H1 (cell line): ENCODE measurements around the gene ADRA2C. TPM values are rescaled to one million over a fixed set of nuclear protein-coding genes. Genes with fewer than 3 reads are reported as not detected.
A peak's percentile ranks its signal among the peaks of the same experiment; 100 is the strongest.

Experiments
- CTCF ChIA-PET: fragments of 300-600 bp; sonication (Branson Sonifier 250); formaldehyde crosslinking; loops from one replicate; lab custom pipeline; 2021; ENCODE audit not compliant: partially characterized antibody; lab: Charles Lee
- POLR2A ChIA-PET: fragments of 300-600 bp; sonication (Branson Sonifier 250); formaldehyde crosslinking; loops from one replicate; lab custom pipeline; 2021; ENCODE audit warnings: inconsistent platforms; ENCODE audit not compliant: partially characterized antibody; lab: Charles Lee
- DNase-seq, 2 experiments: peaks; one replicate each; pipeline versions ENCODE4 v3.0.0 to v3.0.0-alpha.2; 2010 to 2022; ENCODE audit warnings: low spot score in 2 of 2, low read depth in 1 of 2, mixed read lengths in 1 of 2
- FAIRE-seq: peaks from 2 replicates; lab custom pipeline; 2011; peaks lifted over from hg19 to GRCh38; lab: Jason Lieb, UNC
- H2AFZ ChIP-seq: 2 replicates; pipeline ENCODE4 v1.8.1; 2012; ENCODE audit warnings: low read length, inconsistent platforms
- H2AK5ac ChIP-seq: 2 replicates; pipeline ENCODE4 v1.6.1; 2013; ENCODE audit warnings: low read depth, low read length
- H2BK120ac ChIP-seq: replicated peaks from 2 replicates; pipeline ENCODE3; 2013; ENCODE audit warnings: low read depth, low read length, inconsistent platforms
- H2BK12ac ChIP-seq: 2 replicates; pipeline ENCODE4 v1.6.1; 2013; ENCODE audit warnings: low read depth, low read length
- H2BK15ac ChIP-seq: 2 replicates; pipeline ENCODE4 v1.6.1; 2013; ENCODE audit warnings: low read length
- H2BK20ac ChIP-seq: 2 replicates; pipeline ENCODE4 v1.6.1; 2013; ENCODE audit warnings: low read length
- H2BK5ac ChIP-seq: 2 replicates; pipeline ENCODE4 v1.6.1; 2013; ENCODE audit warnings: low read depth, low read length
- H3K14ac ChIP-seq: 2 replicates; pipeline ENCODE4 v1.6.1; 2013; ENCODE audit warnings: inconsistent platforms; ENCODE audit not compliant: insufficient read length
- H3K18ac ChIP-seq: 2 replicates; pipeline ENCODE4 v1.6.1; 2013; ENCODE audit warnings: low read length; ENCODE audit errors: extremely low read depth
- H3K23ac ChIP-seq: 2 replicates; pipeline ENCODE4 v1.6.1; 2013; ENCODE audit warnings: inconsistent platforms; ENCODE audit not compliant: insufficient read length
- H3K23me2 ChIP-seq: 2 replicates; pipeline ENCODE4 v1.6.1; 2013; ENCODE audit warnings: low read depth, low read length
- H3K27ac ChIP-seq: 2 replicates; pipeline ENCODE4 v1.6.1; 2011; ENCODE audit warnings: low read depth, low read length, inconsistent platforms
- H3K27me3 ChIP-seq, 4 experiments: replicated peaks in 1 of 4; 1 replicate in 1 of 4; 2 replicates in 3 of 4; pipeline versions ENCODE4 v1.6.1 to v1.8.1; 2011 to 2013; ENCODE audit warnings: low read length in 3 of 4, mild to moderate bottlenecking in 3 of 4, inconsistent platforms in 2 of 4, mixed read lengths in 2 of 4, moderate library complexity in 1 of 4; ENCODE audit not compliant: control insufficient read depth in 3 of 4, insufficient read depth in 3 of 4; ENCODE audit errors: extremely low read depth in 1 of 4
- H3K36me3 ChIP-seq, 4 experiments: 2 replicates each; pipeline versions ENCODE4 v1.6.1 to v1.8.1; 2011 to 2013; ENCODE audit warnings: mild to moderate bottlenecking in 4 of 4, low read length in 3 of 4, moderate library complexity in 2 of 4, control low read depth in 1 of 4, inconsistent platforms in 1 of 4; ENCODE audit not compliant: insufficient read depth in 4 of 4, control insufficient read depth in 2 of 4
- H3K4ac ChIP-seq: replicated peaks from 2 replicates; pipeline ENCODE3; 2013; ENCODE audit warnings: low read length, low read depth, mixed read lengths, inconsistent platforms; ENCODE audit not compliant: insufficient read length
- H3K4me1 ChIP-seq, 4 experiments: replicated peaks in 1 of 4; 1 replicate in 1 of 4; 2 replicates in 3 of 4; pipeline versions ENCODE4 v1.6.1 to v1.8.1; 2011 to 2013; ENCODE audit warnings: low read length in 3 of 4, inconsistent platforms in 2 of 4, mixed read lengths in 1 of 4; ENCODE audit not compliant: insufficient read depth in 4 of 4, control insufficient read depth in 3 of 4
- H3K4me2 ChIP-seq, 2 experiments: 2 replicates each; pipeline versions ENCODE4 v1.6.1 to v1.8.1; 2011 to 2013; ENCODE audit warnings: low read depth in 2 of 2, low read length in 2 of 2, control low read depth in 1 of 2, inconsistent platforms in 1 of 2, mild to moderate bottlenecking in 1 of 2; ENCODE audit not compliant: insufficient read depth in 1 of 2
- H3K4me3 ChIP-seq, 4 experiments: fragments of 200-600, 300-600 bp in 1 of 4; sonication (generic), shearing (Covaris generic), sonication (Bioruptor Twin) in 1 of 4; 2 replicates each; pipeline versions ENCODE4 v1.5.1 to v1.8.1; 2011 to 2016; ENCODE audit warnings: low read length in 4 of 4, low read depth in 3 of 4, control low read depth in 2 of 4, inconsistent platforms in 2 of 4, mild to moderate bottlenecking in 2 of 4, mixed read lengths in 1 of 4, moderate library complexity in 1 of 4; ENCODE audit not compliant: insufficient read depth in 2 of 4; ENCODE audit errors: extremely low read depth in 1 of 4
- H3K56ac ChIP-seq: replicated peaks from 2 replicates; pipeline ENCODE3; 2013; ENCODE audit warnings: low read depth, mild to moderate bottlenecking, mixed read lengths, low read length, inconsistent platforms; ENCODE audit not compliant: insufficient read length
- H3K79me1 ChIP-seq: 2 replicates; pipeline ENCODE4 v1.6.1; 2013; ENCODE audit warnings: low read depth, low read length, control low read depth
- H3K79me2 ChIP-seq, 2 experiments: 2 replicates each; pipeline versions ENCODE4 v1.6.1 to v1.8.1; 2012 to 2013; ENCODE audit warnings: low read length in 2 of 2, mild to moderate bottlenecking in 2 of 2, inconsistent platforms in 1 of 2; ENCODE audit not compliant: insufficient read depth in 2 of 2, control insufficient read depth in 1 of 2
- H3K9ac ChIP-seq, 4 experiments: replicated peaks in 1 of 4; 1 replicate in 1 of 4; 2 replicates in 3 of 4; pipeline versions ENCODE4 v1.6.1 to v1.8.1; 2011 to 2013; ENCODE audit warnings: low read depth in 3 of 4, low read length in 3 of 4, control low read depth in 2 of 4, mild to moderate bottlenecking in 2 of 4, moderate library complexity in 2 of 4, inconsistent platforms in 1 of 4; ENCODE audit errors: extremely low read depth in 1 of 4
- H3K9me3 ChIP-seq, 2 experiments: 2 replicates each; pipeline versions ENCODE4 v1.6.1 to v1.8.1; 2012 to 2013; ENCODE audit warnings: mild to moderate bottlenecking in 2 of 2, moderate library complexity in 2 of 2, control low read depth in 1 of 2, inconsistent platforms in 1 of 2, low read depth in 1 of 2, low read length in 1 of 2, mixed read lengths in 1 of 2; ENCODE audit not compliant: insufficient read depth in 2 of 2
- H4K20me1 ChIP-seq, 2 experiments: replicated peaks in 1 of 2; 2 replicates each; pipeline versions ENCODE3 to v1.8.1; 2011 to 2013; ENCODE audit warnings: inconsistent platforms in 2 of 2, low read length in 2 of 2, mild to moderate bottlenecking in 1 of 2; ENCODE audit not compliant: insufficient read depth in 2 of 2, control insufficient read depth in 1 of 2
- H4K5ac ChIP-seq: 2 replicates; pipeline ENCODE4 v1.6.1; 2013; ENCODE audit warnings: low read length, low read depth, mixed read lengths, inconsistent platforms; ENCODE audit not compliant: insufficient read length
- H4K8ac ChIP-seq: 2 replicates; pipeline ENCODE4 v1.8.0; 2013; ENCODE audit warnings: mild to moderate bottlenecking, moderate library complexity, low read length, inconsistent platforms; ENCODE audit not compliant: insufficient read depth; ENCODE audit errors: extremely low read depth
- H4K91ac ChIP-seq: replicated peaks from 2 replicates; pipeline ENCODE3; 2013; ENCODE audit warnings: low read length, mixed read lengths, inconsistent platforms; ENCODE audit not compliant: insufficient read length
- CEBPB ChIP-seq: IDR thresholded peaks from 2 replicates; pipeline ENCODE4 v1.6.1; 2012; ENCODE audit warnings: low read depth, low read length
- CTCF ChIP-seq, 3 experiments: IDR thresholded peaks; 1 replicate in 2 of 3; 2 replicates in 1 of 3; pipeline versions ENCODE4 v1.5.1 to v1.6.1; 2011; ENCODE audit warnings: low read length in 3 of 3, mild to moderate bottlenecking in 3 of 3, inconsistent platforms in 2 of 3, low read depth in 1 of 3, moderate library complexity in 1 of 3; ENCODE audit not compliant: insufficient read depth in 1 of 3; ENCODE audit errors: control extremely low read depth in 1 of 3
- EGR1 ChIP-seq: IDR thresholded peaks from 2 replicates; pipeline ENCODE4 v1.6.1; 2011; ENCODE audit warnings: low read depth, low read length, borderline replicate concordance
- KDM5A ChIP-seq: fragments of 200-600 bp; IDR thresholded peaks from 2 replicates; pipeline ENCODE4 v1.7.1; 2012; ENCODE audit warnings: mild to moderate bottlenecking, low read length, inconsistent platforms, mixed read lengths
- POLR2A ChIP-seq, 2 experiments: IDR thresholded peaks; 1 replicate in 1 of 2; 2 replicates in 1 of 2; pipeline ENCODE4 v1.6.1; 2011; ENCODE audit warnings: low read depth in 2 of 2, low read length in 2 of 2, mild to moderate bottlenecking in 2 of 2; ENCODE audit errors: control extremely low read depth in 1 of 2
- RAD21 ChIP-seq, 2 experiments: IDR thresholded peaks in 1 of 2; conservative IDR thresholded peaks in 1 of 2; 2 replicates each; pipeline ENCODE4 v1.6.1; 2011; ENCODE audit warnings: low read depth in 2 of 2, low read length in 2 of 2, improper control_type of control experiment in 1 of 2, inconsistent platforms in 1 of 2, mild to moderate bottlenecking in 1 of 2, moderate library complexity in 1 of 2
- RFX5 ChIP-seq: IDR thresholded peaks from 2 replicates; pipeline ENCODE4 v1.6.1; 2011; ENCODE audit warnings: low read depth, low read length, improper control_type of control experiment, borderline replicate concordance
- SRF ChIP-seq: IDR thresholded peaks from 2 replicates; pipeline ENCODE4 v1.6.1; 2011; ENCODE audit warnings: mild to moderate bottlenecking, low read depth, low read length, moderate library complexity
- TCF12 ChIP-seq: IDR thresholded peaks from 2 replicates; pipeline ENCODE4 v1.6.1; 2011; ENCODE audit warnings: low read depth, mild to moderate bottlenecking, low read length
- WGBS, 2 experiments: shearing (Covaris generic) in 1 of 2; methylation state at CpG; one replicate each; pipeline versions ENCODE4 v1.1.6 to v1.1.7; 2013 to 2015; ENCODE audit warnings: low lambda C conversion rate in 2 of 2, mixed read lengths in 2 of 2, inconsistent platforms in 1 of 2, low coverage in 1 of 2, missing lambda C conversion rate in 1 of 2; ENCODE audit not compliant: insufficient replicate concordance in 2 of 2, insufficient coverage in 1 of 2, insufficient read length in 1 of 2; ENCODE audit errors: extremely low coverage in 1 of 2, missing lambda C conversion rate in 1 of 2; 5-methylcytosine and 5-hydroxymethylcytosine counted together
- polyA plus RNA-seq, 7 experiments: library from polyadenylated mRNA; depleted of rRNA in 3 of 7; stranded (reverse) in 5 of 7; unstranded in 2 of 7; fragments of >200 nt in 5 of 7; fragments of 200-250 nt in 2 of 7; gene quantifications; 1 replicate in 5 of 7; 2 replicates in 1 of 7; 4 replicates in 1 of 7; pipeline versions ENCODE4 v1.2.1 to v1.2.3, GENCODE V29; 2011 to 2013; ENCODE audit warnings: missing spikeins in 2 of 7, mixed read lengths in 2 of 7
- total RNA-seq: library from RNA; stranded (reverse); fragmentation: NEBNext Ultra II Directional; extraction: Animal tissue kit (Norgen Biotek cat#: 25700); gene quantifications from 2 replicates; pipeline ENCODE4 v1.2.1, GENCODE V29; 2021
- TF ChIP-seq, protein P1 (sequence below): IDR thresholded peaks from 2 replicates; pipeline ENCODE4 v1.6.1; 2012; ENCODE audit warnings: inconsistent platforms

The ADRA2C gene
- total and polyA plus RNA-seq, 2 of the 8 experiments (the other 6 are each of a cell fraction or from before 2014, with no cell fraction given) = 14.6 to 14.8 TPM

DNA sequence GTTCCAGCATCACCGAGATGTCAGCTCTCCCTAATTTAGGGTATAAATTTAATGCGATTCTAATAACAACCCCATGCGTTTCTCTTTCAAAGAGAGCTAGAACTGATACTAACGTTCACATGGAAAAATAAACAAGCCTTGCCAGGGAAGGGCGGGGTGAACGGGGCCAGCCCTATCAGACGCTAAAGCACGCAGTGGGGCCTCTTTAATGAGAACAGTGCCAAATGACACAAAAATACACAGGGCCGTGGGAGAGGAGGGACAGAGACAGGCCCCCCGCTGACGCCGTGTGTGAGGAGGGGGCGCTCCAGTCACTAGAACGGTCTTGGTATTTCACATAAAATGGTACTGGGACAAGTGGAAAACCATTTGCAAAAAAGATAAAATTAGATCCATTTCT is 21.3 kb upstream of the ADRA2C start:
- no peak for TF ChIP-seq EGR1
- TF ChIP-seq, protein P1, sequence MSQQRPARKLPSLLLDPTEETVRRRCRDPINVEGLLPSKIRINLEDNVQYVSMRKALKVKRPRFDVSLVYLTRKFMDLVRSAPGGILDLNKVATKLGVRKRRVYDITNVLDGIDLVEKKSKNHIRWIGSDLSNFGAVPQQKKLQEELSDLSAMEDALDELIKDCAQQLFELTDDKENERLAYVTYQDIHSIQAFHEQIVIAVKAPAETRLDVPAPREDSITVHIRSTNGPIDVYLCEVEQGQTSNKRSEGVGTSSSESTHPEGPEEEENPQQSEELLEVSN = no peak
- no peak for TF ChIP-seq SRF
- no peak for TF ChIP-seq RFX5
- no peak for TF ChIP-seq CEBPB
- TF ChIP-seq RAD21 (IDR thresholded peaks at IDR 0.05 in 1 of 2, conservative IDR thresholded peaks at IDR 0.05 in 1 of 2; ENCODE audit: low read depth in 2 of 2, low read length in 2 of 2) = no peak
- TF ChIP-seq POLR2A (IDR thresholded peaks at IDR 0.05; ENCODE audit: control extremely low read depth in 1 of 2, low read depth in 2 of 2, low read length in 2 of 2) = no peak
- no peak for TF ChIP-seq CTCF (IDR thresholded peaks at IDR 0.05; ENCODE audit: control extremely low read depth in 1 of 3, insufficient read depth in 1 of 3, low read depth in 1 of 3, low read length in 3 of 3)
- no peak for TF ChIP-seq TCF12
- no peak for TF ChIP-seq KDM5A
- TF ChIP-seq, all 59 proteins: peak for 0
- Histone ChIP-seq H3K9ac (no peak overlapping the region), H3K4ac (no peak overlapping the region), H3K36me3 (no peaks in the 10 kb centered on the region), H4K5ac (no peak overlapping the region), H3K18ac (no peak overlapping the region), H3K56ac (no peak overlapping the region), H3K23me2 (peaks cover 2% of the 10 kb centered on the region; the same call in 1 of the 2 replicates), H3K4me2 (peak overlapping the region in 1 of 2 experiments; percentile 78; a peak in 1 of 4 replicates), H2AFZ (no peak overlapping the region), H2BK12ac (no peak overlapping the region), H2BK120ac (no peak overlapping the region), H3K4me3 (peak overlapping the region in 1 of 4 experiments; percentile 26; a peak in 1 of 8 replicates), H2BK15ac (no peak overlapping the region), H4K8ac (no peak overlapping the region), H3K79me1 (no peaks in the 10 kb centered on the region), H2BK5ac (no peak overlapping the region), H3K14ac (no peak overlapping the region), H3K79me2 (no peaks in the 10 kb centered on the region), H3K27ac (no peak overlapping the region), H2AK5ac (no peak overlapping the region), H3K4me1 (peaks cover 0 to 20% (median 5%) of the 10 kb centered on the region in 4 experiments; a peak in 5 of 7 replicates), H4K91ac (no peak overlapping the region), H3K27me3 (no peaks in the 10 kb centered on the region; a peak in 2 of 7 replicates), H4K20me1 (no peaks in the 10 kb centered on the region), H3K23ac (no peak overlapping the region), H2BK20ac (no peak overlapping the region), H3K9me3 (peaks cover 4 to 8% of the 10 kb centered on the region in 2 experiments; a peak in 3 of 4 replicates)
- POLR2A ChIA-PET = interaction anchor here (0.8 to 2.9 kb wide), 7 partner anchors 12 to 38 kb away, joined by 3 to 7 read pairs (median 4); partner anchors contain the start of gene ADRA2C
- DNase-seq (no peak), FAIRE-seq (no peak)
- WGBS, 2 experiments = 68% methylated on average over 14 of the region's 14 CpGs; no CpG with 5 or more reads in 1 of the 2 experiments
- CTCF ChIA-PET = interaction anchor here (0.7 to 1.8 kb wide), 10 partner anchors 12 to 232 kb away, joined by 3 to 8 read pairs (median 4); no protein-coding TSS in a partner anchor
